ENCODE results near the gene SMARCA5. TPM values are rescaled to one million over a fixed set of nuclear protein-coding genes. Genes with fewer than 3 reads are reported as not detected.

Gene SMARCA5
- total RNA-seq, 1 donor from 2014 or later: 42.7 TPM

Other genes starting within 250 kb of the SMARCA5 start
- 0.30 and 0.82 TPM in 2 replicates for gene GAB1, start 176.8 kb upstream of the SMARCA5 start, total RNA-seq
- gene FREM3, start 187.0 kb downstream of the SMARCA5 start, total RNA-seq: not detected in 2 replicates